HepG2 (cell line): Measurements from ENCODE around the gene NCR1. TPM values are rescaled to one million over a fixed set of nuclear protein-coding genes. Genes with fewer than 3 reads are reported as not detected.

Experiments used
- ATAC-seq: fragments of 200-7000 bp; cut with Tn5 transposase; 3 replicates; pipeline ENCODE4 v1.9.1; 2020; ENCODE audit warnings: mild to moderate bottlenecking, moderate library complexity
- BruUV-seq: library from RNA; stranded (reverse); fragments of 400-500 nt; replicated peaks from 2 replicates; lab custom pipeline; 2021; lab: Mats Ljungman, UMichigan
- CTCF ChIA-PET: fragments of 300-600 bp; formaldehyde crosslinking; extraction: SDS; loops from one replicate; lab custom pipeline; 2021; ENCODE audit warnings: low total read pairs, inconsistent platforms, low intra/inter-chr PET ratio; lab: Yijun Ruan, JAX
- POLR2A ChIA-PET: fragments of 350-600 bp; sonication (Branson Sonifier 250); formaldehyde crosslinking; loops from one replicate; lab custom pipeline; 2020; ENCODE audit warnings: antibody characterized with exemption, inconsistent platforms; lab: Yijun Ruan, JAX
- DNase-seq: peaks from one replicate; pipeline ENCODE4 v3.0.0-alpha.2; 2015; ENCODE audit warnings: low spot score
- FAIRE-seq: peaks from 3 replicates; lab custom pipeline; 2011; peaks lifted over from hg19 to GRCh38; lab: Jason Lieb, UNC
- H2AFZ ChIP-seq: one replicate; pipeline ENCODE4 v1.6.1; 2011; ENCODE audit warnings: low read length, inconsistent platforms
- H3K27ac ChIP-seq: fragments of 300-600 bp; 3 replicates; pipeline ENCODE4 v1.8.0; 2011; ENCODE audit warnings: mixed run types, mild to moderate bottlenecking, mixed read lengths, low read length, inconsistent platforms; ENCODE audit not compliant: insufficient read depth; ENCODE audit errors: extremely low read length
- H3K27me3 ChIP-seq, 2 experiments: fragments of 200-600 bp in 1 of 2; 2 replicates in 1 of 2; 3 replicates in 1 of 2; pipeline versions ENCODE4 v1.6.0 to v1.8.0; 2011; ENCODE audit warnings: low read length in 2 of 2, mild to moderate bottlenecking in 2 of 2, moderate library complexity in 2 of 2, inconsistent platforms in 1 of 2; ENCODE audit not compliant: insufficient read depth in 2 of 2, control insufficient read depth in 1 of 2
- H3K36me3 ChIP-seq, 2 experiments: fragments of 200-600 bp in 1 of 2; replicated peaks in 1 of 2; 2 replicates in 1 of 2; 3 replicates in 1 of 2; pipeline versions ENCODE4 v1.5.1 to v1.8.0; 2011; ENCODE audit warnings: low read length in 2 of 2, inconsistent platforms in 1 of 2; ENCODE audit not compliant: insufficient read depth in 2 of 2, control insufficient read depth in 1 of 2
- H3K4me1 ChIP-seq: 2 replicates; pipeline ENCODE4 v1.5.1; 2012; ENCODE audit warnings: low read length, inconsistent platforms; ENCODE audit not compliant: insufficient read depth
- H3K4me2 ChIP-seq: 2 replicates; pipeline ENCODE4 v1.6.0; 2011; ENCODE audit warnings: low read depth, low read length, inconsistent platforms
- H3K4me3 ChIP-seq, 3 experiments: fragments of 200-600 bp in 1 of 3; sonication (generic), shearing (Covaris generic) in 1 of 3; replicated peaks in 1 of 3; 2 replicates each; pipeline ENCODE4 v1.5.1; 2011 to 2016; ENCODE audit warnings: low read length in 3 of 3, inconsistent platforms in 2 of 3, low read depth in 2 of 3, mild to moderate bottlenecking in 2 of 3, control low read depth in 1 of 3, mixed read lengths in 1 of 3; ENCODE audit not compliant: insufficient read depth in 1 of 3
- H3K79me2 ChIP-seq: one replicate; pipeline ENCODE4 v1.6.1; 2011; ENCODE audit warnings: low read length, inconsistent platforms; ENCODE audit not compliant: insufficient read depth
- H3K9ac ChIP-seq: 2 replicates; pipeline ENCODE4 v1.6.0; 2011; ENCODE audit warnings: mild to moderate bottlenecking, low read depth, low read length, inconsistent platforms; ENCODE audit not compliant: insufficient read depth
- H3K9me3 ChIP-seq: 2 replicates; pipeline ENCODE4 v1.5.1; 2012; ENCODE audit warnings: mild to moderate bottlenecking, low read length
- H4K20me1 ChIP-seq: 2 replicates; pipeline ENCODE4 v1.6.0; 2011; ENCODE audit warnings: inconsistent platforms, mild to moderate bottlenecking, low read length, moderate library complexity; ENCODE audit not compliant: insufficient read depth
- BRF2 ChIP-seq: sonication (generic); formaldehyde crosslinking; IDR thresholded peaks from 2 replicates; pipeline ENCODE4 v1.8.1; 2022; ENCODE audit warnings: mild to moderate bottlenecking, missing genetic modification reagents
- CENPBD1 ChIP-seq: sonication (generic); formaldehyde crosslinking; IDR thresholded peaks from 2 replicates; pipeline ENCODE4 v1.8.0; 2022; ENCODE audit warnings: missing genetic modification reagents, low read depth, mild to moderate bottlenecking, borderline replicate concordance
- DNMT1 ChIP-seq: sonication (generic); formaldehyde crosslinking; IDR thresholded peaks from 2 replicates; pipeline ENCODE4 v1.5.1; 2020; ENCODE audit warnings: mild to moderate bottlenecking, missing genetic modification reagents
- DNMT3B ChIP-seq: conservative IDR thresholded peaks from 2 replicates; pipeline ENCODE4 v1.6.1; 2016; ENCODE audit warnings: missing biosample characterization, control low read depth
- IKZF1 ChIP-seq: fragments of 450-650 bp; IDR thresholded peaks from 2 replicates; pipeline ENCODE4 v1.7.1; 2016
- KLF12 ChIP-seq: sonication (generic); formaldehyde crosslinking; IDR thresholded peaks from 2 replicates; pipeline ENCODE4 v1.4.0; 2020; ENCODE audit warnings: missing genetic modification reagents, borderline replicate concordance
- MBD4 ChIP-seq: IDR thresholded peaks from 2 replicates; pipeline ENCODE4 v1.6.1; 2012; ENCODE audit warnings: low read length, inconsistent platforms, borderline replicate concordance
- SAP130 ChIP-seq: IDR thresholded peaks from 2 replicates; pipeline ENCODE4 v1.6.1; 2016; ENCODE audit warnings: low read depth
- SIN3A ChIP-seq: IDR thresholded peaks from 2 replicates; pipeline ENCODE4 v1.6.1; 2011; ENCODE audit warnings: low read depth, mild to moderate bottlenecking, control low read depth, low read length, borderline replicate concordance
- SMARCE1 ChIP-seq: fragments of 450-650 bp; IDR thresholded peaks from 2 replicates; pipeline ENCODE4 v1.6.1; 2017; ENCODE audit warnings: borderline replicate concordance
- SNAPC4 ChIP-seq: sonication (generic); formaldehyde crosslinking; IDR thresholded peaks from 2 replicates; pipeline ENCODE4 v1.4.0; 2020; ENCODE audit warnings: mild to moderate bottlenecking, missing genetic modification reagents
- TFE3 ChIP-seq: IDR thresholded peaks from 2 replicates; pipeline ENCODE4 v1.6.1; 2016
- ZNF160 ChIP-seq: sonication (generic); formaldehyde crosslinking; IDR thresholded peaks from 2 replicates; pipeline ENCODE4 v1.8.0; 2022; ENCODE audit warnings: mild to moderate bottlenecking, inconsistent platforms, missing genetic modification reagents
- ZNF414 ChIP-seq: sonication (generic); formaldehyde crosslinking; IDR thresholded peaks from 2 replicates; pipeline ENCODE4 v1.5.0; 2020; ENCODE audit warnings: missing genetic modification reagents
- ZNF616 ChIP-seq: sonication (generic); formaldehyde crosslinking; IDR thresholded peaks from 2 replicates; pipeline ENCODE4 v1.5.0; 2020; ENCODE audit warnings: low read depth, mild to moderate bottlenecking, missing genetic modification reagents
- ZNF776 ChIP-seq: sonication (generic); formaldehyde crosslinking; IDR thresholded peaks from 2 replicates; pipeline ENCODE4 v1.4.0; 2020; ENCODE audit warnings: mild to moderate bottlenecking, missing genetic modification reagents
- WGBS: methylation state at CpG from one replicate; pipeline ENCODE4 v1.1.6; 2017; ENCODE audit warnings: low lambda C conversion rate; 5-methylcytosine and 5-hydroxymethylcytosine counted together
- in situ Hi-C: cut with HindIII; loops from 2 replicates; pipeline ENCODE4 v1.10.0; 2017; ENCODE audit warnings: low pct_unique_long_range_greater_than_20kb; ENCODE audit not compliant: extremely low pct_ligation_motif_present
- intact Hi-C: fragments of 100-400 bp; cut with micrococcal nuclease; formaldehyde crosslinking; loops from one replicate; pipeline ENCODE4 v1.10.0; 2022; ENCODE audit not compliant: unreplicated experiment
- polyA plus RNA-seq, 8 experiments: library from polyadenylated mRNA; depleted of rRNA in 3 of 8; stranded (reverse) in 7 of 8; unstranded in 1 of 8; fragments of >200 nt; fragmentation: Illumina TruSeq in 4 of 8; extraction: Trizol in 4 of 8; gene quantifications; 2 replicates each; pipeline versions ENCODE4 v1.2.1 to v1.2.3, GENCODE V29; 2011 to 2016; ENCODE audit warnings: low read depth in 4 of 8, missing spikeins in 1 of 8, mixed read lengths in 1 of 8; ENCODE audit not compliant: insufficient read depth in 1 of 8
- total RNA-seq, 5 experiments: library from RNA; depleted of rRNA; stranded (reverse); fragments of >200 nt; fragmentation: Illumina TruSeq; extraction: Trizol; gene quantifications; 2 replicates each; pipeline ENCODE4 v1.2.3, GENCODE V29; 2016; ENCODE audit warnings: low read depth in 1 of 5

NCR1 gene
- total and polyA plus RNA-seq, 2 of the 13 experiments (the other 11 are each of a cell fraction or from before 2014, with no cell fraction given) = not detected

- FAIRE-seq (no peak), DNase-seq (no peak), ATAC-seq (no peak)
- Histone ChIP-seq H3K27ac (no peak overlapping the region), H3K4me2 (no peak overlapping the region), H3K27me3 (peaks cover 4 to 8% of the 10 kb centered on the region in 2 experiments; a peak in 3 of 5 replicates), H3K9me3 (no peaks in the 10 kb centered on the region), H3K4me1 (no peaks in the 10 kb centered on the region), H3K9ac (no peak overlapping the region), H3K4me3 (no peak overlapping the region), H4K20me1 (no peaks in the 10 kb centered on the region), H3K79me2 (no peaks in the 10 kb centered on the region), H2AFZ (no peak overlapping the region), H3K36me3 (no peaks in the 10 kb centered on the region)
- intact Hi-C loops = no loop called here
- POLR2A ChIA-PET = no interaction called here
- no peak for TF ChIP-seq ZNF414
- no peak for TF ChIP-seq ZNF160 (CRISPR knock-in tag)
- TF ChIP-seq MBD4 = no peak
- TF ChIP-seq BRF2 (CRISPR knock-in tag) = no peak
- TF ChIP-seq SNAPC4 = no peak
- TF ChIP-seq ZNF616 (CRISPR knock-in tag) = no peak
- TF ChIP-seq SAP130 (CRISPR knock-in tag) = no peak
- no peak for TF ChIP-seq CENPBD1
- no peak for TF ChIP-seq DNMT3B (CRISPR knock-in tag)
- TF ChIP-seq TFE3 = no peak
- TF ChIP-seq SIN3A = no peak
- TF ChIP-seq SMARCE1 = no peak
- no peak for TF ChIP-seq DNMT1
- no peak for TF ChIP-seq ZNF776 (CRISPR knock-in tag)
- no peak for TF ChIP-seq KLF12
- TF ChIP-seq IKZF1 = no peak
- CTCF ChIA-PET = no interaction called here
- in situ Hi-C loops = no loop called here
- 1% methylated on average over 3 of the region's 3 CpGs for WGBS
- no TSS peak for BruUV-seq
Observed at GRCh38 chr19:54877471-54877870, 28.5 kb upstream of the NCR1 start.
